Mesodermal cell (in vitro differentiated cells): ENCODE measurements around the gene VAPB.
A peak's percentile ranks its signal among the peaks of the same experiment; 100 is the strongest.

Source experiments
- H3K27ac ChIP-seq: 2 replicates; pipeline ENCODE4 v1.7.0; 2013; ENCODE audit warnings: mild to moderate bottlenecking, low read depth, low read length, moderate library complexity; ENCODE audit not compliant: severe bottlenecking
- H3K36me3 ChIP-seq: 2 replicates; pipeline ENCODE4 v1.7.1; 2013; ENCODE audit warnings: mild to moderate bottlenecking, low read length, moderate library complexity; ENCODE audit not compliant: control insufficient read depth, insufficient read depth
- H3K4me1 ChIP-seq: one replicate; pipeline ENCODE4 v1.7.1; 2013; ENCODE audit warnings: mild to moderate bottlenecking, low read length; ENCODE audit not compliant: insufficient read depth, control insufficient read depth, poor library complexity, severe bottlenecking
- H3K4me3 ChIP-seq: 2 replicates; pipeline ENCODE4 v1.7.0; 2013; ENCODE audit warnings: low read length, control low read depth, mild to moderate bottlenecking; ENCODE audit not compliant: insufficient read depth, poor library complexity, severe bottlenecking; ENCODE audit errors: extremely low read depth
- H3K9me3 ChIP-seq: 2 replicates; pipeline ENCODE4 v1.7.1; 2013; ENCODE audit warnings: mild to moderate bottlenecking, low read length, moderate library complexity; ENCODE audit not compliant: control insufficient read depth
- whole genome bisulfite sequencing, 2 experiments: methylation state at CpG; one replicate each; pipeline ENCODE4 v1.1.5; 2013; ENCODE audit warnings: missing lambda C conversion rate in 2 of 2; ENCODE audit not compliant: insufficient coverage in 2 of 2; 5-methylcytosine and 5-hydroxymethylcytosine counted together

Gene VAPB

DNA sequence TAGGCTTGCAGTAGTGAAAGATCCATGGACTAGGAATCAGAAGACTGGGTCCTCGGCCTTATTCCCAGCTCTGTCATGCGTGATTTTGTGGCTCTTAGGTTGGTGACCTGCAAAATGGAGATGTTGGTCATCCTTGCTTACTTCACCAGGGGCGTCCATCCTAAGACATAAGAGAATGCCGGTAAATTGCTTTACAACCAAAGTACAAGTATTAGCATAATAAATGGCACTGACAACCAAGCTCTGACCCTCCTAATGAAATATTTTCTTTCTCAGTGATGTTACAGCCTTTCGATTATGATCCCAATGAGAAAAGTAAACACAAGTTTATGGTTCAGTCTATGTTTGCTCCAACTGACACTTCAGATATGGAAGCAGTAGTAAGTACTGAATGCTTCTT is 45.3 kb downstream of the VAPB start:
- Histone ChIP-seq H3K36me3 (peaks cover 64% of the 10 kb centered on the region), H3K9me3 (no peaks in the 10 kb centered on the region), H3K4me3 (no peak overlapping the region), H3K4me1 (peaks cover 12% of the 10 kb centered on the region), H3K27ac (no peak overlapping the region)
- WGBS, 2 experiments = 93% methylated on average over 3 to 5 of the region's 5 CpGs

DNA sequence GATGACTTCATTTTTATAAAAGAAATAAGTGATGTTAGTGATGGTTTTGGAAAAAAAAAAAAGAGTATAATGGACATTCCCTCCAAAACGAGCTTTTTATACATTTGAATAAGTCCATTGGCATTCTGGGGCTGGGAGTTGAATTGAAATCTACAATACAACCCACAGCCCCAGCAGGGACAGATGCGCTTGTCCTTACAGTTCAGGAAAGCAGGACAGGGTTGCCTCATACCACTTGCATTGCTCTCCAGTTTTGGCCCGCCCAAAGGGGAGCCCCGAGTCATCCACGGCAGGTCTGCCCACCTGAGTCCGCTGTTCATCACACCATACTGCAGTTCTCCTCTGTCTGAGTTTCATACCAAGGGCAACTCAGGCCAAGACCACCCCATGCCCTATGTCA is 46.2 kb downstream of the VAPB start:
- no peak overlapping the region for H3K27ac ChIP-seq
- no peaks in the 10 kb centered on the region for H3K9me3 ChIP-seq
- no peak overlapping the region for H3K4me3 ChIP-seq
- peaks cover 18% of the 10 kb centered on the region for H3K4me1 ChIP-seq
- 85 to 95% methylated on average over 4 to 6 of the region's 6 CpGs for WGBS, 2 experiments
- peaks cover 69% of the 10 kb centered on the region for H3K36me3 ChIP-seq

DNA sequence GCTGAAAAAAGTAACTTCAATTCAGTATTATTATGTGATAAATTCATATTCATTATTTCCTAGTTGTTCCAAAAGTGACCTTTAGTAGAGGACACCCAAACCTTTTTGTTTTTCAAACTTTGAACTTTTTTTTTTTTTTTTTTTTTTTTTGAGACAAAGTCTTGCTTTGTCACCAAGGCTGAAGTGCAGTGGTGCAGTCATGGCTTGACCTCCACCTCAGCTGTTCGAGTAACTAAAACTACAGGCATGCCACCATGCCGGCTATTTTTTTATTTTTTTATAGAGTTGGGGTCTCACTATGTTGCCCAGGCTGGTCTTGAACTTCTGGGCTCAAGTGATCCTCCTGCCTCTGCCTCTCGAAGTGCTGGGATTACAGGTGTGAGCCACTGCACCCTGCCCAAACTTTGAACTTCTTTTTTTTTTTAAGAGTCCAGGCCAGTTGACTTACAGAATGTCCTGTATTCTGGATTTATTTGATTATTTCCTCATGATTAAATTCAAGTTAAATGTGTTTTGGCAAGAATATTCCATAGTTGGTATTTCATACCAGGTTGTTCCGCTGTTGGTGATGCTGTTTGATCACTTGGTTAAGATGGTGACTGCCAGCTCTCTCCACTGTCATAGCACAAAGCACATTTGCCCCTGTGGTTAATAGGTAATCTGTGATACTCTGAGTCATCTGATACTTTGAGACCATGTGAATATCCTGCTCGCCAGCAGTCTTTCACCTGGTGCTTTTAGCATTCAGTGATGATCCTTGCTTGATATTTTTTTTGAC is 48.0 kb downstream of the VAPB start:
- 89 to 100% methylated on average over 1 to 4 of the region's 5 CpGs for WGBS, 2 experiments
- H3K36me3 ChIP-seq = peaks cover 72% of the 10 kb centered on the region
- H3K27ac ChIP-seq = no peak overlapping the region
- no peaks in the 10 kb centered on the region for H3K9me3 ChIP-seq
- peaks cover 18% of the 10 kb centered on the region for H3K4me1 ChIP-seq
- no peak overlapping the region for H3K4me3 ChIP-seq

DNA sequence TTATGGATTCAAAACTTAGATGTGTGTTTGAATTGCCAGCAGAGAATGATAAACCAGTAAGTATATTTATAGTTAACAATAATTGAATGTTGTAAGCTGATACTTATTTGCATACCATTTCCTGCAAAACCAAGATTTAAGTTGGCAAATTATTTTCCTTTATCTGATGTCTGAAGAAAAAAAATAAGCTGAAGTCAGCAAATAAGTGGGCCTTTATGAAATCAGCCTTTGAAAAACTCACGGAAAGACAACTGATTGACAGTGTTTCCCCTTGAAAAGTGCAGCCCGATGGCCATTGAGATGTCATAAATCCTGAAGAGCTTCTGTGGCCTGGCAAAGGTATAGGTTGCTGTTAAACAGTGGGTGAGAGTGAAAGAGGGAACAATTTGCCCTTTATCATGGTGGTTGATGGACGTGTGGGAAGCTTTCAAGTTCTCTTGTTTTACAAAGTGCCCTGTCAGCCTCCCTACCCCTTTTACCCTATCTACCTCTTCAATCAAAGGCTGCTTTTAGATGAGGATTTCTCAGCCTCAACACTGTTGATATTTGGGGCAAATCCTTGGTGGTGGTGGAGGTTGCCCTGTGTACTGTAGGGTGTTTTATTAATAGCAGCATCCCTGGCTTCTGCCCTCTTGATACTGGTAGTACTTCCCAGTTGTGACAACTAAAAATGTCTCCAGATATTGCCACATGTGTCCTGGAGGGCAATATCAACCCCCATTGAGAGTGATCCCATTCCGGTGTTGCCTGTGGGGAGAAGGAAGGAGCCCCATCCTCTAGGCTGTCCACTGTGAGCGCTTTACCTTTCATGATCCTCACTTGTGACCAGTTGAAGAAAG is 50.2 kb downstream of the VAPB start:
- 73 to 84% methylated on average over 3 to 4 of the region's 5 CpGs for WGBS, 2 experiments
- H3K36me3 ChIP-seq = peaks cover 83% of the 10 kb centered on the region

DNA sequence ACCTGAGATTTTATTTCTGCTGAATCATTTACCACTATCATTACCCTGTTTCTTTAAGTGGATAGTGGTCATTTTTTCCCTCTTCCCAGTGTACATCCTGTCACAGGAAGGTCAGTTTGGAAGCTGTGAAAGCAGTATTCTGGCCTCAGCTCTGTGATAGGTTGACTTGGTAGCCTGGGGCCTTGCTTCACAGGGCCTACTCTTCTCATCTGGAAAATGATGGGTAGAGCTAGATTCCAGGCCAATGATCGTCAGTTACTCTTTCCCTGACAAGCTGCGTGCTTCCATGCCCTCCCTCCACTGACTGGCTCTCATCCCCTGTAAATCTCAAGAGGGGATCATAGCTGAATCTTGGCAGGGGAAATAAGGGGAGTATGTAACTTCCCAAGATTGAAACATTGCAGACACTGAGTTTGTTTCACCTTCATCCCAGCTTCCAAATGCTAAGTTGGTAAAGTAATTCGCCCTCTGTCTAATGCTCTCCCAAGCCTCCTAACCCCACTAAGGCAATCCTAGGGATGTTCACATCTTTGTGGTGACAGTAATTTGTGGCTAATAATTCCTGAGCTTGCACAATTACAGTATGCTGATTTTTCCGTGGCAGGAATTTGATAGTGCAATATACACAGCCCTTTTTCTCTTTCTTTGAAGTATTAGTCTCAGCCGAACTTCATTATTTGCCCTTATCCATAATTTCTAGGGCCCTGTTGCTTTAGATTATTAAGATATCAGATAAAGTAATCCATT is 51.2 kb downstream of the VAPB start:
- peaks cover 9% of the 10 kb centered on the region for H3K4me1 ChIP-seq
- no peaks in the 10 kb centered on the region for H3K9me3 ChIP-seq
- peaks cover 86% of the 10 kb centered on the region for H3K36me3 ChIP-seq
- H3K4me3 ChIP-seq = no peak overlapping the region
- 60% methylated on average over 2 of the region's 5 CpGs; no CpG with 5 or more reads in 1 of the 2 experiments for WGBS, 2 experiments
- H3K27ac ChIP-seq = peak overlapping the region; percentile 68

More for the DNA sequence above, 50.2 kb downstream of the VAPB start:
- H3K27ac ChIP-seq = peak overlapping the region; percentile 68
- no peak overlapping the region for H3K4me3 ChIP-seq
- H3K4me1 ChIP-seq = peaks cover 9% of the 10 kb centered on the region
- no peaks in the 10 kb centered on the region for H3K9me3 ChIP-seq

DNA sequence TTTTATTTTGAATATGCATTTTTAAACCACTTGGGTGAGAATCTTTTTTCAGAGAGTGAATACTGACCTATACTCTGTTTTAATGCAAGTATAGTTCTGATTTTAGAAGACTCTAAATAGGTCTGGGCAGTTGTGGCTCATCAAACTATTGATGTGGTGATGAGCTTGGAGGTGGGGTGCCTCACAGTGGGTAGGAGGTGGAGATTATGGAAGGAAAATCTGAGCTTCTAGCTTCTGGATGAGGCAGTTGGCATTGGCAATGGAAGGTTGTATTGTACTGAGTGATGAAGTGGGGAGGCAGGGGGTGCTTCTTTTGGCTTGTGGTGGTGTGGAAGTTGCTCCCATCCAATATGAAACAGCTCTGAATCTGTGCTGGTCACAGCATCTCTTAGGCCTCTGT is 52.7 kb downstream of the VAPB start:
- Histone ChIP-seq H3K4me3 (no peak overlapping the region), H3K4me1 (peaks cover 9% of the 10 kb centered on the region), H3K36me3 (peaks cover 95% of the 10 kb centered on the region), H3K9me3 (no peaks in the 10 kb centered on the region), H3K27ac (no peak overlapping the region)

DNA sequence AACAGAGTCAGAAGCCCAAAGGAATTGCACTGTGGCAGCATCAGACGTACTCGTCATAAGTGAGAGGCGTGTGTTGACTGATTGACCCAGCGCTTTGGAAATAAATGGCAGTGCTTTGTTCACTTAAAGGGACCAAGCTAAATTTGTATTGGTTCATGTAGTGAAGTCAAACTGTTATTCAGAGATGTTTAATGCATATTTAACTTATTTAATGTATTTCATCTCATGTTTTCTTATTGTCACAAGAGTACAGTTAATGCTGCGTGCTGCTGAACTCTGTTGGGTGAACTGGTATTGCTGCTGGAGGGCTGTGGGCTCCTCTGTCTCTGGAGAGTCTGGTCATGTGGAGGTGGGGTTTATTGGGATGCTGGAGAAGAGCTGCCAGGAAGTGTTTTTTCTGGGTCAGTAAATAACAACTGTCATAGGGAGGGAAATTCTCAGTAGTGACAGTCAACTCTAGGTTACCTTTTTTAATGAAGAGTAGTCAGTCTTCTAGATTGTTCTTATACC is 55.8 kb downstream of the VAPB start:
- 89 to 96% methylated on average over 4 of the region's 5 CpGs for WGBS, 2 experiments
- no peaks in the 10 kb centered on the region for H3K9me3 ChIP-seq
- peaks cover 77% of the 10 kb centered on the region for H3K36me3 ChIP-seq
- H3K4me3 ChIP-seq = no peak overlapping the region
- peaks cover under 1% of the 10 kb centered on the region for H3K4me1 ChIP-seq
- H3K27ac ChIP-seq = no peak overlapping the region

DNA sequence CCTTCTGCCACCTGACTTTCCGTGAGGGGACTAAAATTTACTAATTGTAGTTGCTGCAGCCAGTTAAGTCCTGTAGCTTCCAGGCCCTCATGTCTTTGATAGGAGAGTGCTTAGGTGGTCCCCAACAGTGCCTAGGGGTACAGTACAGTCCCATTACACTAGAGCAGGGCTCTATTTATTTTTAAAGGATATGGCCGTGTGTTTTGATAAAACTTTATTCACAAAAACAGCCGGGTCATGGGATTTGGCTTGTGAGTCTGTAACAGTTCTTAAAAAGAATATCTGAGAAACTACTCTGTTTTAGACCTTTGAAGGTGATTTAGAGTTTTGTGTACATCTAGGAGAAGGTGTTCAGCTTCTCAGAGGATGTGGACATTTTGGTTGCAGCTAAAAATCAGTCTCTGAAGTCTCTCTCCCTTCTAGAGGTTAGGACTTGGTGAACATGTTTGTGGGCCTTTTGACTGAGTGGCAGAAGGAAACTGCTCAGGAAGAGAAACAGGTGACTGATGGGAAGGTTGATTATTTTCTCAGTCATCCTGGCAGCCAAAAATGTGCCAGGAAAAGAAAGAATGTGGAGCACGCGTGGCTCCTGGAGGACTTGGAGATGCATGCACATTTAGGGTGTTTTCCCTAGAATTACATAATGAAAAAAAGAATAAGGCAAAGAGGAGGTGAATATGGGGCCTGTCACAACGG is 57.4 kb downstream of the VAPB start:
- H3K4me1 ChIP-seq = no peaks in the 10 kb centered on the region
- H3K27ac ChIP-seq = no peak overlapping the region
- WGBS, 2 experiments = 91 to 100% methylated on average over 3 to 4 of the region's 6 CpGs
- H3K4me3 ChIP-seq = no peak overlapping the region
- peaks cover 67% of the 10 kb centered on the region for H3K36me3 ChIP-seq
- H3K9me3 ChIP-seq = no peaks in the 10 kb centered on the region

DNA sequence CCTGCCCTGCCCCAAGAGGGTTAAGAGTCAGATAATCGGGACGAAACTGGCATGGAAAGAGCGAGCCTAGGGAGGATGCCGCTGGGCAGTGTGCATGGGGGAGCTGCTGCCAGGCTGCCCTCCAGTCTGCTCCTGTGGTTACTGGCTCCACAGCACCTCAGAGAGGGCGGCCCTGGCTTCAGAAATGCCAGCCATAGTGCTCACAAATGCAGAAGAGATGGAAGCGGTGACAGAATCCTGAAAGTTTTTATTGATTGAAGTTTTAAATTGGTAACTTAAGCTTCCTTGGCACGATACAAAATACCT is 57.9 kb downstream of the VAPB start:
- whole genome bisulfite sequencing, 2 experiments = 92 to 96% methylated on average over 5 of the region's 7 CpGs
- no peak overlapping the region for H3K4me3 ChIP-seq
- H3K27ac ChIP-seq = no peak overlapping the region
- H3K9me3 ChIP-seq = no peaks in the 10 kb centered on the region
- peaks cover 66% of the 10 kb centered on the region for H3K36me3 ChIP-seq
- H3K4me1 ChIP-seq = no peaks in the 10 kb centered on the region
